GM12892 (cell line): Measurements from ENCODE around the gene ZCCHC14.

Experiments
- DNase-seq: peaks from one replicate; pipeline ENCODE4 v3.0.0; 2011; ENCODE audit not compliant: insufficient read length
- FAIRE-seq: peaks from 2 replicates; lab custom pipeline; 2011; peaks lifted over from hg19 to GRCh38; lab: Jason Lieb, UNC
- POLR2A ChIP-seq: IDR thresholded peaks from 2 replicates; pipeline ENCODE4 v1.6.1; 2011; ENCODE audit warnings: low read depth, low read length, control low read depth
- POLR2AphosphoS5 ChIP-seq: IDR thresholded peaks from 2 replicates; pipeline ENCODE4 v1.6.1; 2011; ENCODE audit warnings: low read depth, low read length, control low read depth
- TAF1 ChIP-seq: IDR thresholded peaks from 2 replicates; pipeline ENCODE4 v1.6.1; 2011; ENCODE audit warnings: low read depth, mild to moderate bottlenecking, control low read depth, low read length, borderline replicate concordance

ZCCHC14 gene

GRCh38 chr16:87415441-87415840 is 77.4 kb downstream of the ZCCHC14 start:
- DNase-seq (no peak), FAIRE-seq (no peak)
- TF ChIP-seq POLR2AphosphoS5 (no peak), TAF1 (no peak), POLR2A (no peak)

GRCh38 chr16:87414251-87414680 is 78.6 kb downstream of the ZCCHC14 start:
- TF ChIP-seq TAF1, result no peak
- TF ChIP-seq POLR2AphosphoS5, result no peak
- TF ChIP-seq POLR2A, result no peak
- FAIRE-seq, result no peak

GRCh38 chr16:87412996-87413421 is 79.8 kb downstream of the ZCCHC14 start:
- DNase-seq (no peak), FAIRE-seq (no peak)
- TF ChIP-seq TAF1 (no peak), POLR2A (no peak), POLR2AphosphoS5 (no peak)

More at GRCh38 chr16:87414251-87414680, 78.6 kb downstream of the ZCCHC14 start:
- no peak for DNase-seq

- FAIRE-seq (no peak), DNase-seq (no peak)
- TF ChIP-seq POLR2AphosphoS5 (no peak), POLR2A (no peak), TAF1 (no peak)
These were observed 80.3 kb downstream of the ZCCHC14 start for GRCh38 chr16:87412371-87412995.

GRCh38 chr16:87411375-87412271 is 81.2 kb downstream of the ZCCHC14 start:
- TF ChIP-seq POLR2AphosphoS5 (no peak), POLR2A (no peak), TAF1 (no peak)
- DNase-seq, result no peak
- FAIRE-seq, result no peak

GRCh38 chr16:87410968-87411367 is 81.9 kb downstream of the ZCCHC14 start:
- FAIRE-seq (no peak), DNase-seq (no peak)
- TF ChIP-seq POLR2A, result no peak
- TF ChIP-seq TAF1, result no peak
- no peak for TF ChIP-seq POLR2AphosphoS5

GRCh38 chr16:87410530-87410929 is 82.3 kb downstream of the ZCCHC14 start:
- TF ChIP-seq POLR2A, result no peak
- TF ChIP-seq TAF1, result no peak
- no peak for TF ChIP-seq POLR2AphosphoS5
- FAIRE-seq (no peak), DNase-seq (no peak)

GRCh38 chr16:87409781-87410180 is 83.0 kb downstream of the ZCCHC14 start:
- DNase-seq, result no peak
- no peak for FAIRE-seq
- TF ChIP-seq TAF1 (no peak), POLR2AphosphoS5 (no peak), POLR2A (no peak)

- FAIRE-seq (no peak), DNase-seq (no peak)
- no peak for TF ChIP-seq POLR2AphosphoS5
- no peak for TF ChIP-seq TAF1
- TF ChIP-seq POLR2A, result no peak
These were observed 83.7 kb downstream of the ZCCHC14 start for GRCh38 chr16:87409153-87409552.

GRCh38 chr16:87407511-87408112 is 85.2 kb downstream of the ZCCHC14 start:
- no peak for TF ChIP-seq TAF1
- TF ChIP-seq POLR2AphosphoS5, result no peak
- TF ChIP-seq POLR2A, result no peak
- DNase-seq (no peak), FAIRE-seq (no peak)

GRCh38 chr16:87406495-87407088 is 86.2 kb downstream of the ZCCHC14 start:
- no peak for FAIRE-seq
- no peak for DNase-seq
- TF ChIP-seq POLR2AphosphoS5 (no peak), POLR2A (no peak), TAF1 (no peak)
